Measurements from ENCODE around the gene EGR1.
"Not testable (repeated sequence)": the region's sequence is repeated elsewhere in the genome, so short reads cannot be mapped to it uniquely, and the experiment has no call there.

Gene EGR1

GRCh38 chr5:138506370-138507306 is 41.4 kb downstream of the EGR1 start:
- DNase-seq (ENCODE audit: low read depth in 2 of 2, low spot score in 1 of 2), result no peak

- not testable (repeated sequence) for DNase-seq (ENCODE audit: low read depth in 2 of 2, low spot score in 1 of 2)
Measured at GRCh38 chr5:138507485-138507884, 42.2 kb downstream of the EGR1 start.

- no peak for DNase-seq (ENCODE audit: low read depth in 2 of 2, low spot score in 1 of 2)
Measured at GRCh38 chr5:138508958-138509357, 43.7 kb downstream of the EGR1 start.

GRCh38 chr5:138514021-138514420 is 48.7 kb downstream of the EGR1 start:
- DNase-seq (ENCODE audit: low read depth in 2 of 2, low spot score in 1 of 2), result no peak

GRCh38 chr5:138515556-138516245 is 50.4 kb downstream of the EGR1 start:
- no peak for DNase-seq (ENCODE audit: low read depth in 2 of 2, low spot score in 1 of 2)

GRCh38 chr5:138517437-138517836 is 52.2 kb downstream of the EGR1 start:
- no peak for DNase-seq (ENCODE audit: low read depth in 2 of 2, low spot score in 1 of 2)

All from stimulated activated CD8-positive, alpha-beta memory T cell treated with anti-CD3 and anti-CD28 coated beads, Interleukin-4, amount 100 ng/mL, for 4 hours (primary cell).